H1 (cell line): ENCODE data around the gene SHISA7. TPM values are rescaled to one million over a fixed set of nuclear protein-coding genes. Genes with fewer than 3 reads are reported as not detected.

Experiments
- BCL11A ChIP-seq, 2 experiments: IDR thresholded peaks; one replicate each; pipeline ENCODE4 v1.6.1; 2011; ENCODE audit warnings: low read depth in 2 of 2, low read length in 2 of 2, mild to moderate bottlenecking in 2 of 2
- BRCA1 ChIP-seq: IDR thresholded peaks from 2 replicates; pipeline ENCODE4 v1.6.1; 2012; ENCODE audit warnings: low read depth, low read length, improper control_type of control experiment
- CHD7 ChIP-seq: fragments of 300-600 bp; sonication (generic); IDR thresholded peaks from 2 replicates; pipeline ENCODE4 v1.7.1; 2012; ENCODE audit warnings: low read length, moderate library complexity, mild to moderate bottlenecking, inconsistent platforms; ENCODE audit not compliant: insufficient replicate concordance
- CREB1 ChIP-seq: IDR thresholded peaks from 2 replicates; pipeline ENCODE4 v1.6.1; 2012; ENCODE audit warnings: inconsistent platforms
- EGR1 ChIP-seq: IDR thresholded peaks from 2 replicates; pipeline ENCODE4 v1.6.1; 2011; ENCODE audit warnings: low read depth, low read length, borderline replicate concordance
- POLR2A ChIP-seq, 2 experiments: IDR thresholded peaks; 1 replicate in 1 of 2; 2 replicates in 1 of 2; pipeline ENCODE4 v1.6.1; 2011; ENCODE audit warnings: low read depth in 2 of 2, low read length in 2 of 2, mild to moderate bottlenecking in 2 of 2; ENCODE audit errors: control extremely low read depth in 1 of 2
- RFX5 ChIP-seq: IDR thresholded peaks from 2 replicates; pipeline ENCODE4 v1.6.1; 2011; ENCODE audit warnings: low read depth, low read length, improper control_type of control experiment, borderline replicate concordance
- SRF ChIP-seq: IDR thresholded peaks from 2 replicates; pipeline ENCODE4 v1.6.1; 2011; ENCODE audit warnings: mild to moderate bottlenecking, low read depth, low read length, moderate library complexity
- polyA plus RNA-seq, 7 experiments: library from polyadenylated mRNA; depleted of rRNA in 3 of 7; stranded (reverse) in 5 of 7; unstranded in 2 of 7; fragments of >200 nt in 5 of 7; fragments of 200-250 nt in 2 of 7; gene quantifications; 1 replicate in 5 of 7; 2 replicates in 1 of 7; 4 replicates in 1 of 7; pipeline versions ENCODE4 v1.2.1 to v1.2.3, GENCODE V29; 2011 to 2013; ENCODE audit warnings: missing spikeins in 2 of 7, mixed read lengths in 2 of 7
- total RNA-seq: library from RNA; stranded (reverse); fragmentation: NEBNext Ultra II Directional; extraction: Animal tissue kit (Norgen Biotek cat#: 25700); gene quantifications from 2 replicates; pipeline ENCODE4 v1.2.1, GENCODE V29; 2021

SHISA7 gene
- total and polyA plus RNA-seq, 2 of the 8 experiments (the other 6 are each of a cell fraction or from before 2014, with no cell fraction given): 0.76 to 1.0 TPM

- TF ChIP-seq CHD7 (no peak), SRF (no peak), CREB1 (no peak), RFX5 (no peak), POLR2A (IDR thresholded peaks at IDR 0.05; ENCODE audit: control extremely low read depth in 1 of 2, low read depth in 2 of 2, low read length in 2 of 2) (no peak), BCL11A (IDR thresholded peaks at IDR 0.05; ENCODE audit: low read depth in 2 of 2, low read length in 2 of 2) (no peak), EGR1 (no peak), BRCA1 (no peak)
These were observed 11.9 kb downstream of the SHISA7 start (continued) for GRCh38 chr19:55431183-55431582.
